HG02870 (cell line): ENCODE data around the gene PXN.

Experiments used
- ATAC-seq: cut with Tn5 transposase; IDR thresholded peaks from one replicate; pipeline ENCODE4 v1.9.1; 2021; ENCODE audit warnings: mild to moderate bottlenecking, moderate library complexity; ENCODE audit not compliant: unreplicated experiment

The PXN gene

DNA sequence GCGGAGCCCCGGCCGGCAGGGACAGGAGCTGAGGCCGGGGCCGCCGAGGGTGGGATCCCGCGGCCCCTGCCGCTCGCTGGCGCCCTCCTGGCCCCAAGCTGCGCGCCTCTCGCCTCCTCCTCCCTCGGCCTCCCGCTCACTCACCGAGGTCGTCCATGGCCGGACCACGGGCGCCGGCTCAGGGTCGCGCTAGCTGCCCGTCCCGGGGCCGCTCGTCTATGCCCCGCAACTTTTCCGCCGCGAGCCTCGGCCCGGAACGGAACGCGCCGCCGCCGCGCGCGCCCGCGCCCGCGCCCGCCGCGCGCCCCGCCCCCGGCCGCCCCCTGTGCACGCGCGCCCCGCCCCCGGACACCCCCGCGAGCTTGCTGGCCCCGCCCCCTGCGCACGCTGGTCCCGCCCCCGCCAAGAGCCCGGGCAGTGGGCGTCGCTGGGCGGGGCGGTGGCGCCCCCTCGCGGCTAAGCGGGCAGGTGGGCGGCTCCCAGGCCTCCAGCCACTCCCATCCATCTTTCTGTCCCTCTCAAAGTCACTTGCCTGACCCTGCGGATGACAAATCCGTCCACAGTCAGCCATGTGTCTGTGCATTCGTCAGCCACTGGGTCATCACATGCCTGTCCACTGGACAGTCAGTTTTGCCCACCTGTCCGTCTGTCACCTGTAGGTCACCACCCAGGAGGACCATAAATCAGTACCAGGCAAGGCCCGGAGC is at the start of gene PXN:
Gene PXN, minus strand, starts transcription at position 258 of the 707 bp plus-strand sequence. Its CDS starts 101 bp downstream, at position 157.
- peak; percentile 72 for ATAC-seq

DNA sequence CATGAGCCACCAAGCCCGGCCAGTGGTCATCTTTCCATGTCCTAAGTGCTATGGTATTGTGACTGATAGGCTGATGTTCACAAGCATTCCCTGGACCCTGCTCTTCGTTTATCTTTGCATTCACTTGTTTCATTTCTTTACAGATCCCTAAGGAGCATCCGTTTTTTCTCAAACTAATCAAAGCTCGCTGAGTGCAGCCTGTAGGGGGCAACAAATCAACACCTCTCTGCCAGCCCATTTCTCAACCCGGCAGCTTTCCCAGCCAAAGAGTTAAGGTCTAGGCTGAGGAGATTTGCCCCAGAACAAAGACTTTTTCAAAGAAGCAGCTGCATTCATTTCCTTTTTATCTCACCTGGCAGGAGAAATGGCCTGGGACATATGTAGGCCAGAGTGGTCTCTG is 48.7 kb upstream of the PXN start:
- no peak for ATAC-seq

DNA sequence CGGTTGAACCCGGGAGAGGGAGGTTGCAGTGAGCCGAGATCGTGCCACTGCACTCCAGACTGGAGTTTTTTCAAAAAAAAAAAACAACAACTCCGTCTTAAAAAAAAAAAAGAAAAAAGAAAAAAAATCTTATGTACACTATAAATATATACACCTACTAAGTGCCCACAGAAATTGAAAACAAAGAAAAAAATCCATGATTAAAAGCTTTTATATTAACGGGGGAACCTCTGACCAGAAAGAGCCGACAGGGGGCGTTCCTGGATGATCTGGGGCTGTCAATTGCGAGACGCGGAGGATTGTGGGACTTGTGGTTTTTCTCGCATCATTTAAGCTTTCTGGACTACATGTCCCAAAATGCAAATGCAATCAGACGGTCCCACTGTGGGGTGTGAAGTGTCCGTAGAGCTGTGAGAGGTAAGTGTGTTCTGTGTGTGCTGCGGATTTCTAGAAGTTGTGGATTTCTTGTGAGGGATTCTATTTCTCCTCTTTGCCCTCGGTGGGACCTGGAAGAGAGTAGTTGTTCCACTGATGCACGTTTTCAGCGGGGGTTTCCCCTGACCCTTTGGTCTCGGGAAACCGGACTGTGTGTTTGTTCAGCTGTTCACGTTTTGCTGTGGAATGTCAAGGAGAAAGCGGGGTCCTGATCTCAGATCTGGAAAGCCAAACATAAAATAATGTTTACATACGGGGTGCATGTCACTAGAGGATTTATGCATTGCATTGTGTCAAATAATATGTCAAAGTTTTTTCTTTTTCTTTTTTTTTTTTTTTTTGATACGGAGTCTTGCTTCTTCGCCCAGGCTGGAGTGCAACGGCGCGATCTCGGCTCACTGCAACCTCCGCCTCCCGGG is 36.7 kb upstream of the PXN start, which contains the start of gene SIRT4:
Gene SIRT4, plus strand, starts transcription at position 360 of the 854 bp plus-strand sequence. CDS start 1,241 bp downstream, outside the sequence.
- ATAC-seq, result peak; percentile 98

DNA sequence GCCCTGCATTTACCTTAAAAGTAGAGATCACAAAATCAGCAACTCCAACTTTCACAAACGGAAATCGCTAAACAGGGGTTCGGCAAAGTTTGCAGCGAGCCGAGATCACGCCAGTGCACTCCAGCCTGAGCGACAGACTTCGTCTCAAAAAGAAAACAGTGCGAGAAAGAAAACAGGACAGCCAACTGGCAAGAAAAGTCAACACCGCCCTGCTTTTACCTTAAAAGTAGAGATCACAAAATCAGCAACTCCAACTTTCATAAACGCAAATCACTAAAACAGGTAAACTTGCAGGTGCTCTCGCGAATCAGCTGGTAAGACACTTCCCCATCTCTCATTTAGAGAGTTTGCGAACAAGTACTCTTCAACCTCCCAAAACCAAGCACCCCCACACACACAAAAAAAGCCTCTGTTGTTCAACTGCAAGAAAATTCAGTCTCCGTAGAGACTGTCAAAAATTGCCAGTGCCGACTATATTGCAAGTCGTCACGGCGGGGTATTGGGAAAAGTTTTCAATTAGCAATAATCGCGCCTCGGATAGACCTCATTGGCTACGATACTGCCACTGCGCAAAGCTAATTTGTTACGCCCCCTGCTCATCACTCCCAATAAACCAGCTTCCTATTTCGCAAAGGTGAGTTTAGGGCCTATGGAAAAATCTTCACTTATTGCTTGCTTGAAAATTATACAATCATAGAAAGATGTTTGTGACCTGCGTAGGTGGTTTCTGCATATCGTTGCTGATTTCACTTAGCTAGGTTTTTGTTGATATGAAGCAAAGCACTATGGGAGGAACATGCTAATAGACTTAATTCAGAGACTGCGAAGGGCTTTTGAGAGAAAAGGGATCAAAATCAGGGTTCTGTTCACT is 27.4 kb upstream of the PXN start, which contains the start of gene RNU4-1:
Gene RNU4-1, minus strand, starts transcription at position 577 of the 871 bp plus-strand sequence.
- ATAC-seq, result peak; percentile 47

DNA sequence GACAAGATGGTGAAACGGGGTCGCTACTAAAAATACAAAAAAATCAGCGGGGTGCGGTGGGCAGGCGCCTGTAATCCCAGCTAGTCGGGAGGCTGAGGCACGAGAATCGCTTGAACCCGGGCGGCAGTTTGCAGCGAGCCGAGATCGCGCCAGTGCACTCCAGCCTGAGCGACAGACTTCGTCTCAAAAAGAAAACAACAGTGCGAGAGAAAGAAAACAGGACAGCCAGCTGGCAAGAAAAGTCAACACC is 26.8 kb upstream of the PXN start:
- peak; percentile 5 for ATAC-seq

DNA sequence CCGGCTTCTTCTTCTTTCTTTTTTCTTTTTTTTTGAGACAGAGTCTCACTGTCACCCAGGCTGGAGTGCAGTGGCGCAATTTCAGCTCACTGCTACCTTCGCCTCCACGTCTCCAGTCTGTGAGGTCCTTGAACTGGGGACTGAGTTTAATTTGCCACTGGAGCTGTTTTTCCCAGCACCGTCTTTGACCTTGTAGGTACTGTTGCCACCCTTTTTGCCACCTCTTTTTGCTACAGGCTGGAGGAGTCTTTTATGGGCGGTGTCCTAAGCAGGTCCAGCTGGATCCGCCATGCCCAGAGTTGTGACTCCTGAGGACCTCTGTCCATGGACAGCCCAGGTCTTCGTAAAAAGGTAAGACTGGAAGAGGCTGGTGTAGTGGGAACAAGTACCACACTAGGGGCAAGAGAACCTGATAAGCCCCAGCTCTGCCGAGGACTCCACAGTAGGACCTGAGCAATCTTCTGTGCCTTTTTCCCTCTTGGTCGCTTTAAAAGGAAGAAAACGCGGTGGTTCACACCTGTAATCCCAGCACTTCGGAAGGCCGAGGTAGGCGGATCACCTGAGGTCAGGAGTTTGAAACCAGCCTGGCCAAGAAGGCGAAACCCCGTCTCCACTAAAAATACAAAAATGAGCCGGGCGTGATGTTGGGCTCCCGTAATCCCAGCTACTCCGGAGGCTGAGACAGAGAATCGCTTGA is 25.2 kb upstream of the PXN start:
- ATAC-seq, result no peak

DNA sequence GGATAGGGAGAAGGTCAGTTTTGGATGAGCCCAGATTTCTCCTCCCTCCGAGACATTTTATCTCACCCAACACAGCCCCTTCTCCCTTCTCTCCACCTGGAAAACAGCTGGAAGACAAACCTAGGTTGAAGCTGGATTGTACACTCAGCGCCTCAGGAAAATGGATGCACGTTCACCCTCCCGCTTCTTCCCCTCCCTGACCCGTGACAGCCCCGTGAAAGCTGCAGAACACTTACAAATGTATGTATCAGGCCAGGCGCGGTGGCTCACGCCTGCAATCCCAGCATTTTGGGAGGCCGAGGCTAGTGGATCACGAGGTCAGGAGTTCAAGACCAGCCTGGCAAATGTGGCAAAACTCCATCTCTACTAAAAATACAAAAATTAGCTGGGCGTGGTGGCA is 22.0 kb upstream of the PXN start:
- no peak for ATAC-seq

DNA sequence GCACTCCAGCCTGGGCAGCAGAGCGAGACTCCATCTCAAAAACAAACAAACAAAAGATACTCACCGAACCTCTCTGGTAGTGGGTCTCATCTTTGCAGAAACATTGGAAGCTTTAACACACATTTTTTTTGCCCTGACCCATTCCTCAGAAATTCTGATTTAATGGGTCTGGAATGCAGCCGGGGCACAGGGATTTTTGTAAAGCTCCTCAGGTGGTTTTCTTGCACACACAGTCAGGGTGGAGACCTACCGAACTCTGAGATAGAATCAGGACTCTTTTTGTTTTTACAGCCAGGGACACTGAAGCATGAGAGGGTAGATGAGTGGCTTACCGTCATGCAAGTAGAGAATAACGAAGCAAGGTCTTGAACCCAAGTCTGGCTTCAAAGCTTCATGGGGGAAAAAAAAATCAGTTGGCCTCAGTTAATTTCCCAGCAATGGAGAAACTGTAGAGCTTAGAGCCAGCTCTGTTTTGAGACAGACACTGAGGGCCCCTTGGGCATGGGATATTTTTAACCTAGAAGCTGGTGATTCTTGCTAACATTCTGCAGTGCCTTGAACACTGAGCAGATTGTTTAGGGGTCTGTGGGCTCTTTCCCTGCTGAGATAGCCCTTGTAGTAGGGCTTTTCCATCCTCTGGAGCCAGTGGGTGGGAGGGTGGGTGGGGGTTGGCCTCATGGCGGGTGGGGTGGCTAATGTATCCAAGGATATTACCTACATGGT is 21.4 kb upstream of the PXN start:
- ATAC-seq, result no peak

DNA sequence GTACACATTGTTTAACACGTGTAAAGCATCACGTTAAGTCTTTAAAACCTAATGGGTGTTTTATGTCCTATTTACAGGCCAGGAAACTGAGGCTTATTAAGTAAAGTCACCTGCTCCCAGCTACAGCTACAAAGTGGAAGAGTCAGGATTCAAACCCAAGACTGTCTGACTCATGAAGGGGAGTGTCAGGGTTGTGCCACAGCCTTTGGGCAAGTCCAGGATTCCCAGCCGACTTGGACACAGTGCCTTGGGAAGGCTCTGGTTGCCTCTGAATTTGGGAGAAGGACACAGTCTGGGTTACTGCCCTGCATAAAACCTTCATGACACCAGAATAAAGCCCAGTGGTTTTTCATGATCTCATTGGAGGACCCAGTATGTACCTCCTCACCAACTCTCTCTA is 18.9 kb upstream of the PXN start:
- ATAC-seq, result no peak

DNA sequence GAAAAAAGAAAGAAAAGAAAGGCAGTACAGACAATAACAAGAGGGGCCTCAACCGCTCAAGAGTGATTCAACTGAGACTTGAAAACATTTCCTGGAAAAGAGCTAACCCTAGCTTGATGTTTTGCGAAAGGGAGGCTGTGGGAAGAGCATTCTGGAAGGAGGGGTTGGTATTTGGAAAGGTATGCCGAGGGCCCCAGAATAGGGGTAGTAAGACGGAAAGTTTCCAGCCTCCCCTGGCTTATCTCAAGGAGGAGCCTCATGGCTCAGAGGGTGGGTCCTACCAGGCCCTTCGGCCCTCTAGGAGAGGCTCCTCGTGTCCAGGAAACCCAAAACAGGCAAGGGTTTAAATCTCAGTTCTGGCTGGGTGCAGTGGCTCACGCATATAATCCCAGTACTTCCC is 17.8 kb upstream of the PXN start:
- no peak for ATAC-seq

DNA sequence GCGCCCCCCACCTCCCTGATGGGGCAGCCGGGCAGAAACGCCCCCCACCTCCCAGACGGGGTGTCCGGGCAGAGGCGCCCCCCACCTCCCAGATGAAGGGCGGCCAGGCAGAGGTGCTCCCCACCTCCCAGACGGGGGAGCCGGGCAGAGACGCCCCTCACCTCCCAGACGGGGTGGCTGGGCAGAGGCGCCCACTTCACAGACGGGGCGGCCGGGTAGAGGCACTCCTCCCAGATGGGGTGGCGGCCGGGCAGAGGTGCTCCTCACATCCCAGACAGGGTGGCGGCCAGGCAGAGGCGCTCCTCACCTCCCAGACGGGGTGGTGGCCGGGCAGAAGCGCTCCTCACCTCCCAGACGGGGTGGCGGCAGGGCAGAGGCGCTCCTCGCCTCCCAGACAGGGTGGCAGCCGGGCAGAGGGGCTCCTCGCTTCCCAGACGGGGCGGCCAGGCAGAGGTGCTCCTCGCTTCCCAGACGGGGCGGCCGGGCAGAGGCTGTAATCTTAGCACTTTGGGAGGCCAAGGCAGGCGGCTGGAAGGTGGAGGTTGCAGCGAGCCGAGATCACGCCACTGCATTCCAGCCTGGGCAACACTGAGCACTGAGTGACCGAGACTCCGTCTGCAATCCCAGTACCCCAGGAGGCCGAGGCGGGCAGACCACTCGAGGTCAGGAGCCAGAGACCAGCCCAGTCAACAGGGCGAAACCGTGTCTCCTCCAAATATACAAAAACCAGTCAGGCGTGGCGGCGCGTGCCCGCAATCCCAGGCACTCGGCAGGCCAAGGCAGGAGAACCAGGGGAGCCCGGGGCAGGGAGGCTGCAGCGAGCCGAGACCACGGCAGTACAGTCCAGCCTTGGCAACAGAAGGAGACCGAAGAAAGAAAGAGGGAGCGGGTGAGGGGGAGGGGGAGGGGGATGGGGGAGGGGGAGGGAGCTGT is 12.9 kb upstream of the PXN start:
- ATAC-seq, result no peak

DNA sequence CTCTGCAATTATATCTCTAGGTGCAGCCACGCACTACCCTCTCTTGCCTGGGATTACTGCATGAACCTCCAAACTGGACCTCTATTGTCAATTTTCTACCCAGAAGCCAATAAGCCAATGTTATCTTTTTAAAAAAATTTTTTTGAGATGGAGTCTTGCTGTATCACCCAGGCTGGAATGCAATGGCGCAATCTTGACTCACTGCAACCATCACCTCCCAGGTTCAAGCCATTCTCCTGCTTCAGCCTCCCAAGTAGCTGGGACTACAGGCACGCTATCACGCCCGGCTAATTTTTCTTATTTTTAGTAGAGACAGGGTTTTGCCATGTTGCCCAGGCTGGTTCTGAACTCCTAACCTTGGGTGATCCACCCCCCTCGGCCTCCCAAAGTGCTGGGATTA is 11.2 kb upstream of the PXN start:
- ATAC-seq, result no peak

DNA sequence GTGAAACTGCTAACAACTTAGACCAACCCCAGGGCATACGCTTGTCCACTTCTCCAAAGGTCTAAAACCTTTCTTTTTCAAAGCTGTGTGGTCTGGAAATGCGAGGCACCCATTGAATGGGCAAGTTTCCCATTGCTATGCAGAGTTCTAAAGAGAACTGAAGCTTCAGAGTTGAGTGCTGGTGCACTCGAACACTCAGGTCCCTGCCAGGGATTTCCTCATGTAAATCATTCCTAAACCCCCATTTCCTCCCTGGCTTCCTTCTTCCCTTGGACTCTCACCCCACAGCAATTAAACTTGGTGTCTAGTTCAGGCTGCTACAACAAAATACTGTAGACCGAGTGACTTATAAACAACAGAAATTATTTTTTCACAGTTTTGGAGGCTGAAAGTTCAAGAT is 2.2 kb upstream of the PXN start:
- ATAC-seq, result no peak

DNA sequence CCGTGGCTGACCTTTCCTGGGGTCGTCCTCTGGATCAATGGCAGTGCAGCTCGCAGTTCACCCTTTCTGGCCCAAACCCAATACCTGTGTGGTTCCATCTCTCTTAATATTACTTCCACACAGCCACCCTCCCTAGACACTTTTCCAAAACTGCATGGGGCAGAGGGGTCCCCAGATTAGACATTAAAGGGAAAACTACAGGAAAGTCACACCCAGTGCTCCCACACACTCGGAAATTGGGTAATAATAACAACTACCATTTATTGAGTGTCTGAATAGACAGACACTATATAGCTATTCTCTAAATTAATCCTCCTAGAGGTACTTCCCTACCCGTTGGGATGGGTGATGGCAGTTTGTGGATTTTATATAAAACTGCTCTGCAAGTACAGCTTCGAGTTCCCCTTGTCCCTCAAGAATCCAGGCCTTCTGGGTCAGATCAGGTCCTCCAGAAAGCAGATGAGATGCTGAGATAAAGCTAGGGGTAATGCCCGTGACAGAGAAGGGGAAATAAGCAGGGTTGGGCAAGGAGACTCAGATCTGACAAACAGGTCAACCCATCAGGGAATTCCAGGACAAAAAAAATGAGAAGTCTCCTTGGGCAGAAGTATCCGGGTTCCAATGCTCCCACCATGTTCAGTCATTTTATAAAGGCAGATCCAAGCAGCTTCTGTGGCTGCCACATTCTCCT is 795 bp upstream of the PXN start:
- no peak for ATAC-seq

DNA sequence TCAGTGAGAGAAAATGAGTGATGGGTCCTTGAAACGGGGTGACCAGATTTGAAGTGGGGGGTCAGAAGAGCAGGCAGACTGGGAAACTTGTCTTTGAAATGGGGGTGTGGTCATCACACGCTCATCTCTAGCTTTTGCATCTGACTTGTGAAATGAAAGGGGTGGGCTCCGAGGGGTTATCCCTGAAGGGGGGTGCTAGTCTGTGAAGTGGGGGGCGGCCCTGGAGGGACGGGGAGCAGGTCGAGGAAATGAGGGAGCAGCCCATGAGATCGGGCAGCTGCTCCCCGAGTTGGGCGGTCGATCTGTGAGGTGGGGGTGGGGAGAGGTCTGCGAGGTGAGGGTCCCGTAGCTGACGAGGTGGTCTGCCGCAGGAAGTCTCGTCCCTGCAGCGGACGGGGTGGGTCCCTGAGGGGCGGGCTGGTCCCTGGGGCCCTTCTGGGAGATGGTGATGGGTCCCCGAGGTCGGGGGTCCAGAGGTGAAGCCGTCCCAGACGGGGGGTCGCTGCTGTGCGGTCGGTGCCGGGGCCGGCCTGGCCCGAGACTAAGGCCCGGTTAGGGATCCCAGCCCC is 542 bp downstream of the PXN start:
- no peak for ATAC-seq

DNA sequence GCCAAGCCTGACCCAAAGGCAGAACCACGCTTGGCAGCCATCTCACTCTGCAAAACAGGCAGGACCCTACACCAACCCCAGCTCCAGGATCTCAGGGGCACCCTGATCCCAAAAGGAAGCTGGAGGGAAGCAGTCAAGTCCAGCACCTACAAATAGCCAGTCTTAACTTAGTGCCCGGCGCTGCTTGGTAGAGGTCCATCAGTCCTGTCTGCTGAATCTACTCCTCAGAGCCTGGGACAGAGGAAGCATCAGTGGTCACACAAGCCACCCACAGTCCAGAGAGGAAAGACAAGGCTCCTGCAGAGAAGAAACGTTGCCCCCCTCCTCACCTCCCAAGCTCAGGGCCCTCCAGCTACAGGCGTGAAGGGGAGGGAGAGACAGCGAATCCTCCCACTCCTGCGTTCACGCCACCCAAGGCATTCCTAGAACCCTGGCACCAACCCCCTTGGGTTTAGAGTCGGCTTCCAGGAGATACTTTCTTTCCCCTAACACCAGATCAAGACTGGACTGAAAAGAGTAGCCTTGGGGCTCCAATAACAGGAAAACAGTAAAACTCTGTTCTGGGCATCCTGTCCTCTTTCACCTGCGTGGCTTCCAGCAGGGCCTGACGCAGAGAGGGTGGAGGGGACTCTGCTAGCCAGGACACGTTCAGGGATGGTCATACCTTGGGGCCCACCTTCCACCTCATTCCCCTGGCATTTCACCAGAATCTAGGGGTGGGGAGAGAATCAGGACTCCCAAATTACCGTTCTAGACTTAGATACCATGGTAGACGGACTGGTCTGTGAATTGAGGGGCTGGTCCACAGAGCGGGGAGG is 1.2 kb downstream of the PXN start:
- no peak for ATAC-seq

DNA sequence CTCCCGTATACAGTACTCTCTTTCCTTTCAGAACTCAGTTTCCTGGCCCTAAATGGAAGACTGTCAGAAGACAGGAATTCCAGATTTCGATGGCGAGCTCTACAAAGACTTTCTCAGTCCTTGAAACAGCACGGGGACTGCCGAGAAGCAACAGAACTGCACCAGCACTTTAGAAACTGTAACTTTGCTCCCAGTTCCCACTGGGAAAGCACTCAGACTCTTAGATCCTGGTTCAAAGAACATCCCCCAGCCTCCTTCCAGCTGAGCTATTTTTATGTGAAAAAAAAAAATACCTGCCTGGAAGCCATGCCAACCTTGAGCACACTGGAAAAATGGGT is 1.8 kb downstream of the PXN start:
- no peak for ATAC-seq
